Panc1 (cell line): ENCODE measurements around the gene C11orf54. TPM values are rescaled to one million over a fixed set of nuclear protein-coding genes. Genes with fewer than 3 reads are reported as not detected.

Experiments
- ATAC-seq: fragments of 200-7000 bp; cut with Tn5 transposase; 2 replicates; pipeline ENCODE4 v1.9.1; 2020; ENCODE audit warnings: mild to moderate bottlenecking, moderate library complexity
- BruUV-seq: library from RNA; stranded (reverse); fragments of 400-500 nt; replicated peaks from 2 replicates; lab custom pipeline; 2021; lab: Mats Ljungman, UMichigan
- CTCF ChIA-PET: fragments of 300-600 bp; sonication (Branson Sonifier 250); formaldehyde crosslinking; loops from one replicate; lab custom pipeline; 2022; ENCODE audit warnings: antibody characterized with exemption; lab: Charles Lee
- POLR2A ChIA-PET: fragments of 300-600 bp; sonication (Branson Sonifier 250); formaldehyde crosslinking; loops from one replicate; lab custom pipeline; 2022; ENCODE audit warnings: antibody characterized with exemption; lab: Charles Lee
- DNase-seq: peaks from one replicate; pipeline ENCODE4 v3.0.0-alpha.2; 2010; ENCODE audit warnings: low read depth, low spot score
- H3K27ac ChIP-seq: 2 replicates; pipeline ENCODE4 v1.5.1; 2011; ENCODE audit warnings: mild to moderate bottlenecking, low read length, inconsistent platforms
- H3K27me3 ChIP-seq: fragments of 200-500 bp; sonication (Bioruptor generic); 2 replicates; pipeline ENCODE4 v1.6.0; 2014; ENCODE audit warnings: low read length, inconsistent platforms; ENCODE audit not compliant: control insufficient read depth, insufficient read depth
- H3K36me3 ChIP-seq: fragments of 200-500 bp; sonication (Bioruptor generic); 2 replicates; pipeline ENCODE4 v1.5.1; 2014; ENCODE audit warnings: inconsistent platforms, mild to moderate bottlenecking, low read length, moderate library complexity; ENCODE audit not compliant: control insufficient read depth, insufficient read depth
- H3K4me1 ChIP-seq: 2 replicates; pipeline ENCODE4 v1.5.1; 2011; ENCODE audit warnings: inconsistent platforms, mild to moderate bottlenecking, low read length, moderate library complexity; ENCODE audit not compliant: control insufficient read depth, insufficient read depth
- H3K4me3 ChIP-seq, 2 experiments: 2 replicates each; pipeline ENCODE4 v1.5.1; 2011 to 2012; ENCODE audit warnings: low read depth in 2 of 2, low read length in 2 of 2, mild to moderate bottlenecking in 2 of 2, inconsistent platforms in 1 of 2, moderate library complexity in 1 of 2
- H3K9me3 ChIP-seq: fragments of 200-500 bp; sonication (Bioruptor generic); 2 replicates; pipeline ENCODE4 v1.5.1; 2014; ENCODE audit warnings: low read depth, mild to moderate bottlenecking, inconsistent platforms, low read length, moderate library complexity; ENCODE audit not compliant: control insufficient read depth, insufficient read depth
- CTCF ChIP-seq: fragments of 450-650 bp; IDR thresholded peaks from 2 replicates; pipeline ENCODE4 v1.5.1; 2017; ENCODE audit warnings: mild to moderate bottlenecking
- POLR2AphosphoS5 ChIP-seq: IDR thresholded peaks from 2 replicates; pipeline ENCODE4 v1.6.1; 2012; ENCODE audit warnings: mild to moderate bottlenecking, low read depth, low read length, moderate library complexity
- REST ChIP-seq, 2 experiments: IDR thresholded peaks; 2 replicates each; pipeline ENCODE4 v1.6.1; 2011 to 2012; ENCODE audit warnings: low read depth in 2 of 2, control low read depth in 1 of 2, low read length in 1 of 2, mild to moderate bottlenecking in 1 of 2, moderate library complexity in 1 of 2; ENCODE audit not compliant: insufficient read depth in 1 of 2
- SIN3A ChIP-seq: IDR thresholded peaks from 2 replicates; pipeline ENCODE4 v1.6.1; 2012; ENCODE audit warnings: low read depth, mild to moderate bottlenecking, low read length, moderate library complexity, borderline replicate concordance; ENCODE audit not compliant: insufficient read depth
- TCF7L2 ChIP-seq: IDR thresholded peaks from 2 replicates; pipeline ENCODE4 v1.6.1; 2011; ENCODE audit warnings: mild to moderate bottlenecking, low read depth, low read length, inconsistent platforms
- in situ Hi-C: cut with HindIII; loops from 2 replicates; pipeline ENCODE4 v1.10.0; 2016; ENCODE audit warnings: low sequenced_read_pairs, low pct_unique_long_range_greater_than_20kb
- intact Hi-C: fragments of 100-400 bp; cut with micrococcal nuclease; formaldehyde crosslinking; loops from one replicate; pipeline ENCODE4 v1.10.0; 2022; ENCODE audit not compliant: unreplicated experiment
- total RNA-seq: library from RNA; stranded (reverse); gene quantifications from one replicate; pipeline ENCODE4 v1.2.1, GENCODE V29; 2021; ENCODE audit not compliant: unreplicated experiment

The C11orf54 gene
- total RNA-seq, 1 experiment from 2014 or later: 31.0 TPM

- peaks cover 55% of the 10 kb centered on the region for H3K36me3 ChIP-seq
- ChIA-PET POLR2A (interaction anchor here (1.0 to 1.6 kb wide), 2 partner anchors 10 to 13 kb away, joined by 3 read pairs; partner anchors contain the start of gene C11orf54), CTCF (no interaction called here)
- ATAC-seq (peak; percentile 32), DNase-seq (no peak)
- H3K27ac ChIP-seq: no peak overlapping the region
- no peaks in the 10 kb centered on the region for H3K27me3 ChIP-seq
- H3K4me3 ChIP-seq: no peak overlapping the region
- intact Hi-C loops (no loop called here), in situ Hi-C loops (no loop called here)
- BruUV-seq: no TSS peak
- TF ChIP-seq CTCF (no peak), SIN3A (no peak), TCF7L2 (no peak), REST (IDR thresholded peaks at IDR 0.05; ENCODE audit: insufficient read depth in 1 of 2, low read depth in 2 of 2, low read length in 1 of 2) (no peak), POLR2AphosphoS5 (no peak)
- peaks cover 17% of the 10 kb centered on the region for H3K4me1 ChIP-seq
- no peaks in the 10 kb centered on the region for H3K9me3 ChIP-seq
These were observed 12.7 kb upstream of the C11orf54 start for GRCh38 chr11:93728792-93729128.

- Histone ChIP-seq H3K9me3 (no peaks in the 10 kb centered on the region), H3K27me3 (no peaks in the 10 kb centered on the region), H3K4me1 (peaks cover 22% of the 10 kb centered on the region), H3K36me3 (peaks cover 60% of the 10 kb centered on the region), H3K27ac (no peak overlapping the region), H3K4me3 (no peak overlapping the region)
- CTCF ChIA-PET: no interaction called here
- POLR2A ChIA-PET: interaction anchor here (1.0 to 1.6 kb wide), 2 partner anchors 9 to 12 kb away, joined by 3 read pairs; partner anchors contain the start of gene C11orf54
- in situ Hi-C loops: no loop called here
- intact Hi-C loops: no loop called here
- DNase-seq: no peak
- BruUV-seq: no TSS peak
- peak; percentile 39 for ATAC-seq
- peak; percentile 13 for TF ChIP-seq POLR2AphosphoS5
- no peak for TF ChIP-seq REST (IDR thresholded peaks at IDR 0.05; ENCODE audit: insufficient read depth in 1 of 2, low read depth in 2 of 2, low read length in 1 of 2)
- no peak for TF ChIP-seq TCF7L2
- no peak for TF ChIP-seq SIN3A
These were observed 12.3 kb upstream of the C11orf54 start for GRCh38 chr11:93729129-93729616.
